HG03469 (cell line): ENCODE results near the gene GPATCH1.

Experiments used
- ATAC-seq: cut with Tn5 transposase; IDR thresholded peaks from one replicate; pipeline ENCODE4 v1.9.1; 2021; ENCODE audit warnings: mild to moderate bottlenecking, moderate library complexity, moderate number of reproducible peaks; ENCODE audit not compliant: unreplicated experiment

GPATCH1 gene

DNA sequence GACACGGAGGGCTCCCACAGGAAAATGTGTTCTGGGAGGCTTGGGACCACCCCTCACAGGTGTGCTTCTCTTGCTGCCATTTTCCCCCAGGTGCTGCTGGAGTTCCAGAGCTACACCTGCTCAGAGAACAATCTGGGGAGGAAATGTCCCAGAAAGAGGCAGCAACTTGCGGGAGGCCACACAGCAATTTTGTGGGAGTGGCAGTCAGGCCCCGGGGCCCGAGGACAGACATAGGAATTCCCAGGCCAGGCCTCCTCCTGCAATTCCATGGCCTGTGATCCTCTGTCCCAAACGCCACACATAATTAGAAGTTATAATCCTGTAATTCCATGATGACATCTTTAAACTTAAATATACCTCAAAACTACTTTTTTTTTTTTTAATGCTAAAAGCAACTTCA is 18.1 kb upstream of the GPATCH1 start:
- ATAC-seq = no peak

DNA sequence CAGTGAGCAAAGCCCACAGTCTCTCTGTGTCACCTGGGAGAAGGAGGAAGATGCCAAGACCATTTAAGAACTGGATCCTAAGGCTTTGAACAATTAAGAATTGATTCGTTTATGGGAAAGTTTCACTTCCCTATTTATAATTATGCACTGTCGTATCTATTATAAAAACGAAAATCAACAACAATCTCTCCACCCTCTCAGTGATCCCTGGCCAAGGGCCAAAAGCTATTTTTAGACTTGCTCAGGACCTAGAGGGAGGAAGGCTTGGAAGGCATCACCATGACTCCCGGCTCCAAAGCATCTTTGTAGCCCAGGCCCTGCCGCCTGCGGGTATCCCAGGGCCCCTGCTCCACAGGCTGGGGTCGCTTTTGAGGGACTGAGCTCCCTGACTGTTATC is 17.6 kb upstream of the GPATCH1 start:
- ATAC-seq = no peak

DNA sequence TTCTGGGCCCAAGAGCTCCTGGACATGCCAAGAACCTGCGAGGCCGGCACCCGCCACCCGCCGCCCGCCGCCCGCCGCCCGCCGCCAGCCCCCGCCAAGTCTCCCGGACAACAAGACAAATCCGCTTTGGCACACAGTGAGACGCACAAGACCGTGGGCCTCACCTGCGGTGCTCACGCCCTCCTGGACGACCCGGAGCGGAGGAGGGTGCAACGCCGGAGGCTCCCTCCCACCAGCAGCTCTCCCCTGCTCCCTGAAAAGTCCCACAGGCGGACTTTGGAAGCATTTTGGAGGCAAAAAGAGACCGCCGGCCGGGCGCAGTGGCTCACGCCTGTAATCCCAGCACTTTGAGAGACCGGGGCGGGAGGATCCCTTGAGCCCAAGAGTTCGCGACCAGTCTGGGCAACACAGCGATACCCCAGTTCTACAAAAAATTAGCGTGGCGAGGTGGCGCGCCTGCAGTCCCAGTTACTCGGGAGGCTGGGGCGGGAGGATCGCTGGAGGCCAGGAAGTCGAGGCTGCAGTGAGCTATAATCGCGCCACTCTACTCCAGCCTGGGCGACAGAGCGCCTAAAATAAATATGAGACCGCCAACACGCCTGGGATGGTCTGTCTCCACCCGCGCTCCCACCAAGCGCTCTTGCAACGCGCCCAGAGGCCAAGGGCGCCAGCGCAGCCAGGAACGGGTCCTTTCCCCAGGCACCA is 17.1 kb upstream of the GPATCH1 start:
- no peak for ATAC-seq

DNA sequence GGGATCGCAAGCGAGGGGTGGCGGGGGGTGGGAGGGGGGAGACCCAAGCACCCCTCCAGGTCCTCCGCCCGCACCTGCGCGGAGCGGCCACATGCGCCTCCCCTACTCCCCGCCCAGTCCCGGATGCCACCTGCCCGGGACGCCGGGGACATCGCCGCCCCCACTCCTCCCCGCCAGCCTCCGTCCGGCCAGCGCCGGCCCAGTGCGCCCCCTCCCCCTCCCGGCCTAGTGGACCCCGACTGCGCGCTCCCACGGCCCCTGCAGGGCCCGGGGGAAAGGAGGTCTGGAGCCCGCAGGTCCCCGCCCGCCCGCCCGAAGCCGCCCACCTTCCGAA is 16.6 kb upstream of the GPATCH1 start:
- no peak for ATAC-seq

DNA sequence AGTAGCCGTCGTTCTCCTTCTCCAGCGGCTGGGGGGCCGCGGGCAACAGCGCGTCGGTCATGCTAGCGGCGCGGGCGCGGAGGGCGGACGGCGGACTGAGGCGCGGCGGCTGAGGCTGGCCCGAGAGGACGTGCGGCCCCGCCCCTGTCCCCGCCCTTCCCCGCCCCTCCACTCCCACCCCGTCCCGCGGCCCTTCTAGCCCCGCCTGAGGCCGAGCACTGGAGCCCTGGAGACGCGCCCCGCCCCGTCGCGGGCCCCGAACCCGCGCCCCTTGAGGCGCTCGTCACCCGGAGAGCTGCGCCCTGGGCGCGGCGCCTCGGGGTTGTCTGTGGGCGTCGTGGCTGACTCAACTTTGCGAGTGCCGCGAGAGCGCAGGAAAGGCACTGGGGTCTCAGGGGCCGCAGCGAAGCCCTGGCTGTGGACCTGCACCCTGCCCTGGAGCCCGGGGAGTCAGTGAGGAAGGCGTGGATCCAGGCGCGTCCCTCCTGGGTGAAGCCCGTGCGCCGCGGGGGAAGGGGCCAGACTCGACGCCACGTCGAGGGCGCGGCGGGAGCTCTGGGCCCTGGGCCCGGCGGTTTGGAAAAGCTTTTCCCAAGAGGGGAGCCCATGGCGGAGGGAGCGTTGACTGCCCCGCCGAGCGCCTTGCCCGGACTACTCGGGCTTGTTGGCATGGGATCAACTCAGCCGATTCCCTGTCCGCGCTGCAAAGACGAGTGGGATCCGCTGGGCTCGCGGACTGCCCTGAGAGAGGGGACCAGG is 16.0 kb upstream of the GPATCH1 start, which contains the start of gene RHPN2:
Gene RHPN2, minus strand, starts transcription at position 97 of the 759 bp plus-strand sequence. Its CDS starts 36 bp downstream, at position 61.
- ATAC-seq = no peak

DNA sequence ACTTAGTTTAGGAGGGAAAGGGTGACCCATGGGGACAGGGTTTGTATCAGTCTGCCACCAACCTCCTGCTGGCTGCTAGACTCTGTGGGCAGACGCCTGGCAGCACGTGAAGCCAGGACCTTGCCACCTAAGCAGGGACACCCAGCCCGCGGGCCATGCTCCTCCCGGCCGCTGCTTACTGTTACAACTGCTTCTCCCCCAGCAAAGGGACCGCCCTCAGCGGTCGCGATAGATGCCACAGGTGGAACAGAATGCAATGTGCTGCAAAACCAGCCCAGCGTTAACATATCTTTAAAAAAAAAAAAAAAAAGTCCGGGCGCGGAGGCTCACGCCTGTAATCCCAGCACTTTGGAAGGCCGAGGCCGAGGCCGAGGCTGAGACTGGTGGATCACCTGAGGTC is 14.4 kb upstream of the GPATCH1 start:
- no peak for ATAC-seq

DNA sequence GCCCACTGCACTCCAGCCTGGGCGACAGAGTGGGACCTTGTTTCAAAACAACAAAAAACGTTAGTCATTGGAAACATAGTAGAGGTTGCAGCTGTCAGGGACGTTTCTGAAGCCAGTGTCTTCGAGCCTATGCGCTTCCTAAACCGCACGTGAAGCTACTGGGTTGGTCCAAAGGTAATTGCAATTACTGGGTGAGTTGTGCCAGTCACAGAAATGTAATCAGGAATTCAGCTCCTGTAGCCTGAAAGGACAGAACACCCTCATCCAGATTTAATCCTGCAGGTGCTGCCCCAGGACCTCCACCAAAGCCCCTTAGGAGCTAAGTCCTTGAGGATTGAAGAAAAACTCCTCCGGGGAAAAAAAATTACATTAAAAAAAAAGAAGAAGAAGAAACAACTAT is 13.9 kb upstream of the GPATCH1 start:
- no peak for ATAC-seq

DNA sequence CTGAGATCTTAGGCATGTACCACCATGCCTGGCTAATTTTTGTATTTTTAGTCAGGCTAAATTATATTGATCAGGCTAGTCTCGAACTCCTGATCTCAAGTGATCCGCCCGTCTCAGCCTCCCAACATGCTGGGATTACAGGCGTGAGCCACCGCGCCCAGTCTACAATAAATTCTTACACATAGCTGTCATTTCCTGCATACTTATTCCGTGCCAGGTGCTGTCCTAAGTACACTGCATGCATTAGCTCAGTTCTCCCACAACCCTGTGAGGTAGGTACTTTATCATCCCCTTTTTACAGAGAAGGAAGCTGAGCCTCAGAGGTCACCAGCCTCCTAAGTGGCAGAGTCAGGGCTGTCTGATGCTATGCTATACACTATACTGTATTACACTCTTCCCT is 9.1 kb upstream of the GPATCH1 start:
- ATAC-seq = no peak

DNA sequence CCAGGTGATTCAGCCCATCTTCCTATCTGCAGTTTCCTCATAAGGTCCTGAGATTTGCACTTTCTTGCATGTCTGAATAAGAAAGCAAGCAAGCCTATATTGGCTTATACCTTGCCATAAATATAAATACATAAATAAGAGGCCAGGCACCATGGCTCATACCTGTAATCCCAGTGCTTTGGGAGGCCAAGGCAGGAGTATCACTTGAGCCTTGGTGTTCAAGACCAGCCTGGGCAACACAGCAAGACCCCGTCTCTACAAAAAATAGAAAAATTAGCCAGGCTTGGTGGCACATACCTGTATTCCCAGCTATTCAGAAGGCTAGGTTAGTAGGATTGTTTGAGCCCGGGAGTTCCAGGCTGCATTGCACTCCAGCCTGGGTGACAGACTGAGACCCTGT is 5.5 kb upstream of the GPATCH1 start:
- ATAC-seq = no peak

DNA sequence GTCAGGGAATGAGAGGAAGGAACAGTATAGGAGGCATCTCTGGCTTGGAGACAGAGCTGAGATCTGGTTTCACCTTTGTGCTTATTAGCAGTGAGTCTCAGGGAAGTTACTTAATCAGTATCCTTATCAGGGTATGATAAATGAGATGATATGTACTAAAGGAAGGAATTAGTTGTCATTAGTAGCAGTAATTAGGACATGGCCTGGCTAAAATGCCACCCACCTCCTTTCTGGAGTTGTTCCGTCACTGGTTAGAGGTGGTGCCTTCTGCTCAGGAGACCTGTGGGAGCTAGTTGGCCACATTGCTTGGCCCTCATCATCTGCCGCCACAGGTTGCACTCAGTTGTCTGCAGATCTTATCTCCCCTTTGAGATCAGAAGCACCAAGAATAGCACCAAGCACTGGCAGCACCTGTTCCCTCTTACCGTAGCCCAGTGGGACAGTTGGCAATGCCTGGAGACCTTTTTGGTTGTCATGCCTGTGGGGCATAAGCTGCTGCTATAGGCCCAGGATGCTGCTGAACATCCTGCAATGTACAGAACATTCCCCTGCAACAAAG is 4.7 kb downstream of the GPATCH1 start:
- no peak for ATAC-seq

DNA sequence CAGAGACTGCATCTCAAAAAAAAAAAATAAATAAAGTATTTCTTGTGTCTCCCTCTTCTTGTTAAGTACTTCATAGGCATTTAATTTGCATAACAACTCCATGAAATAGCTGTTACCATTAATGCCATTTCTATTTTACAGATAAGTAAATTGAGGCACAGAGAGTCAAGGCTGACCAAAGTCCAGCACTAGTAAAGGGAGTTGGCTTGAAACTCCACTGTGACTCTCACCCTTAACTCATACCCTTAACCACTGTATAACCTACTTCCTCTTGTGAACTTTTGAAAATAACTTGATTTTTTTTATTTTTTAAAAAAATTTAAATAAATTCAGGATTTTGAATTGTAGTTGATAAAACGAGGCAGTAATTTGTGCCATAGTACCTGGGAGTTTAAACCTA is 6.0 kb downstream of the GPATCH1 start:
- ATAC-seq = no peak

DNA sequence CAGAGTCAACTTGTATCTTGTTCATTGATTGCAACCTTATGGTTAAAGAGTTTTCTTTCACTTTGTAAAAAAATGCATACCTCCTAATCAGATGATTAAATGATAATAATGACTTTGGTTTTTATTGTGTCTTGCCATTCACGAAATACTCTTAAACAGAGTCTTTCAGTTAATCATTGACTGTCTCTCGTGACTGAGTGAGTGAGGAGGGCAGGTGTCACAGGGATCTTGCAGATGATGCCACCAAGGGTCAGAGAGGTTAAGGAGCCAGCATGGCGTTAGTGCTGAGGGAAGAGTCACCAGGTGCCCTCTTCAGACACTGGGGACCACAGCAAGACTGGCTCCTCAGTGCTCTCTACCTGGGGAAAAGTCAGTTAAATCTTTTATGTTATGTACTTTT is 8.0 kb downstream of the GPATCH1 start:
- ATAC-seq = no peak

DNA sequence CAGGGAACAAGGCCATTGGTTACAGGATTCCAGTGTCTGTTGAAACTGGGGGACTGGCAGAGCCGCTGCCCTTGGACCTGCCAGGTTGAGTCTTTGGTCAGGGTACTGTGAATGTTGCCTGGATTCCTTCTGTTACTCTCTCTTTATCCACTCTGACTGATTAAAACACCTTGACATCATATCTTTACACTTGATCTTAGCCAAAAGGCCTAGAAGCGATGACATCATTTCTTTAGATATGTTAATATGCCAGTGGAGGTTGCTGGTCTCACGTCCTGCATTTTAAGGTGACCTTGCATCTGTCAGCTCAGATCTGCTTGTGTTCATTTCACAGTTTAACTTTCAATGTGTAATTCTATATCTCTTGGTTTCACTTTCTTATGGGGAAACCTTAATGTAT is 9.2 kb downstream of the GPATCH1 start:
- ATAC-seq = no peak

DNA sequence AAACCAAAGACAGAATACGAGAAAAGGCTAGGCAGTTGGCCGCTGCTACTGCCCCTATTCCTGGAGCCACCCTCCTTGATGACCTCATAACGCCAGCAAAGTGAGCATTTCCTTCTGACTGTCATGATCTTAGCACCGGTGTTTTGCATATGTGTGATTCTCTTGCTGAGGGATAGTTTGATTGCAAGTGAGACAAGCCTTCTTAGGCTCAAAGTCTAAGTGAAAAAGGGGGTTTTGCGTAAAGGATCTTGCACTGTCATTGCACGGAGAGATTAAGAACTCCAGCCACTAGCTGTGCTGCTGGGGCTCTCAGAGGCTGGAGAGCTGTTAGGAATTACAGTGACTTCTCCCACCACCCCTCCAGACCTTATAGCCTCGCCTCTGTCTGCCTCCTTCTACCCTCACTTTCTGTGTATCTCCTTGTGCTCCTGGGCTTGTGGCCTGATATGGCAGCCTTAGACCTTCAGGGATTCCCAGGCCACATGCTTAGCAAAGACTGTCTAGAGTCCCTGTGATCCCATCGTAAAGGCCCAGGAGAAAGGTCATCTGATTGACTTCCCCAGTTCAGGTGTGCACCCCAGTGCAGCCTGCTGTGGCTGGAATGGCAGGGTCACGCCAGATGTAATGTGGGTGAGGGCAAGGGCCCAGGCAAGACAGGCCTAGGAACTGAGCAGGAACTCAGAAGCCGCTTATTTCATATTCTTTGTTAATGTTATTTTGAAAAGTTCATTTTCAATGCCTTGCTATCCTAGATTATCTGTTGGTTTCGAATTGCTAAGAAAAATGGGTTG is 12.6 kb downstream of the GPATCH1 start:
- ATAC-seq = no peak

DNA sequence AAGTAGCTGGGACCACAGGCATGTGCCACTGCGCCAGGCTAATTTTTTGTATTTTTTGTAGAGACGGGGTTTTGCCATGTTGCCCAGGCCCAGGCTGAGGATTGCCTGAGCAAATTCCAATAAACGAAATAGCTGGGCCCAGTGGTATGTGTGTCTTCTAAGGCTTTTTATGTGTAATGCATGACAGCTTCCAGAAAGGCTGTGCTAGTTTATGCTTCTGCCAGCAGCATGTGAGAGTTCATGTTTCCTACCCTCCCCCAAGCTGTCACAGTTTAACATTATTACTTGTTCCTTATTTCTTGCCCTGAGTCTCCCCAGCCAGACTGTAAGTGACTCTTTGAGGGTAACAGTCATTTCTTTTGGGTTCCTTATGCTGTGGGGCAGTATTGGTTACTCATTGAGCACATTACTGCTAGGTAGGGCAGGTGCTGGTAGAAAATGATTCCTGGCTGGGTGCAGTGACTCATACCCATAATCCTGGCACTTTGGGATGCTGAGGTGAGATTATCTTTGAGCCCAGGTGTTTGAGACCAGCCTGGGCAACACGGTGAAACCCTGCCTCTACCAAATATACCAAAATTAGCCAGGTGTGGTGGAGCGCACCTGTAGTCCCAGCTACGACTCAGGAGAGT is 13.6 kb downstream of the GPATCH1 start:
- no peak for ATAC-seq

DNA sequence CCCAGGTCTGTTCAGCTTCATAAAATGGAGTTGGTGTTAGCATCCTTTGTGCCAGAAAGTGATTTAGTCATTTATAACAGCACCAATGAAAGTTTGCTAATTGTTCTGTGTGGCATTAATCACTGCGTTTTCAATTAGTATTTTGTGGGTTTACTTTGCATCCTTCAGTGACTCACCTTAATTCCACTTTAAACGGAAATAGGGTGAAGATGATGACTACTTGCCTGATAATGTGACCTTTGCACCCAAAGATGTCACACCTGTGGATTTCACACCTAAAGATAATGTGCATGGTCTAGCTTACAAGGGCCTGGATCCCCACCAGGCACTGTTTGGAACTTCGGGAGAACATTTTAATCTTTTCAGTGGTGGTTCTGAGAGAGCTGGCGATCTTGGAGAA is 15.0 kb downstream of the GPATCH1 start:
- no peak for ATAC-seq

DNA sequence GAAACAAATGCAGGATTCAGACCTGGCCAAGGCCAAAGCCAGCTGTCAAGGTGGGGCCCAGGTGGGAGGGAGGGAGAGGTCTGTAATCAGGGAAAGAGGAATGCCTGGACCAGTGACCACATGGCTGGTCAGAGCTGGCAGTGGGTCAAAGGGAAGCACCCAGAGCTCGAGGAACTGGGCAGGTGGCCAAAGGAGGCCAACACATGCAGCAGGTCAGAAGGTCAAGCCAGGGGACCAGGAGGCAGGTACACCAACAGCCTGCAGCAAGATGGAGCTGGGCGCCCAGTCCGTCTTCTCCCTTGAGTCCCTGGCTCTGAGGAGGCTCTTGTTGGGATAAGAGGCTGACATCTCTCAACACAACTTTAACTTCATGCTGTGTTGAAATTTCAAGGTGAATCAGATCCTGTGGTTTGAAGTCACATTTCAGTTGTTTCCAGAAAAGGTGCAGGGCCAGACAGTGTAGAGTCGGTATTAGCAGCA is 17.1 kb downstream of the GPATCH1 start:
- no peak for ATAC-seq

DNA sequence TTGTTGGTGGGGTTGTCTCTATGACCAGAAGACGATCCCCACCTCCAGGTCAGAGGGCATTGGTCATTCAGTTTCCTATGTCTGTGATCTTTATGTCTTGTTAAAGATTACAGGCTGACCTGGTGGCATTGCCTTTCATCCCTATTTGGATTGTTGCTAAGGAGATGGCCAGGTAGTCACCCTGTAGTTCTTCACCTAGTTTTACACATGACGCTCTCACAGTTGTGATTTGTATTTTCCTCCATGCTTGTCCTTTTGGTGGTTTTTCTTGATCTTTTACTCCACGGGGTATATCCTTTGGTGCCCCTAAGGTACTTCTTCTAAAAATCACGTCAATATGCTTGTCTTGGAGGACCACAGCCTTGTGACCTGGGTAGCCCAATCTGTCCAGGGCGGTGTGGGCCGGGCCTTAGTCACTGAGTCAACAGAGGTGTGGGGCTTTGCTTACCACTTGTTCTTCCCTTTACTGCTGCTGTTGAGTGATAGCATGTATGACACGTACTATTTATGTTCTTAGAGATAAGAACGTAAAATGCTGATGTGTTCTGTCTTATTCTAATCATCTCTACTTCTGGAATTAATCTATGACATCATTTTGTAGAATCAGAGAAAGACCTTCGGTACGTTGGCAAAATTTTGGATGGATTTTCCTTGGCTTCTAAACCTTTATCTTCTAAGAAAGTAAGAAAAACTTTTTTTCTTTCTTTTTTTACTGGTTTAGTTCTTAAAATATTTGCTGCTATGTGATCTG is 20.1 kb downstream of the GPATCH1 start:
- no peak for ATAC-seq

DNA sequence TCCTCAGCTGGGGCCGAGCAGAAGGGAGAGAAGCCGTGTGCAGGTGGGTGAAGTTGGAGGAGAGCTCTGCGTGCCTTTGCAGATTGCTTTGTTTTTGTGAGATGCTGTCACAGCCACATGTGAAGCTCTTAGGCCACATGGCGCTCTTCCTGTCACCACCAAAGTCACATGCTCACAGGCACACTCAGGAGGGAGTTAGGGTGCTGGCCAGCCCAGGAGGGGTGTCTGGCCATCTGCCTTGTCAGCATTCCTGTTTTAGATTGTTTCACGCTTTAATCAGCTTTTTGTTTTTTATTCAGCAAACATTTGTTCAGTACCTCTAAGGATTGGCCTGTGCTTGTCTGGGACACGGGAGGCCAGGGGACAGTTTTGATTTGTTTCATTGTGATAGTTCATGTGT is 21.9 kb downstream of the GPATCH1 start:
- ATAC-seq = no peak

DNA sequence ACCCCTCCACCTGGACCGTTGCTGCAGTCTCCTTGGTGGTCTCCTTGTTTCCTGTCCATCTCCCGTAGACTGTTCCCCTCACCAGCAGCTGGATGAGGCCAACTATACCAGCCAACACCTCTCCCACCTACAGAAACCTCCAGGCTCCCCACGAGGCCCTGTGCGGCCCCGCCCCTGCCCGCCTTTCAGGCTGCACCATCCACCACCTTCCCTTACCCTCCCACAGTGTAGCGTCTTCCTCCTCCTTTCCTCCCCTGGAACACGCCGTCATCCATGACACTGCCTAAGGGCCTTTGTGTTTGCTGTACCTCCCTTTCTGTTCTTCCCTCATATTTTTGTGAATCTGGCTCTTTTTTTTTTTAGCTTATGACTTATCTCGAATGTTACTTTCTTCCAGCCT is 27.2 kb downstream of the GPATCH1 start:
- no peak for ATAC-seq
